GM12872 (cell line): ENCODE results near the gene SCNM1.

Source experiments
- CTCF ChIP-seq: IDR thresholded peaks from 3 replicates; pipeline ENCODE4 v1.5.1; 2011; ENCODE audit warnings: low read depth, mild to moderate bottlenecking, low read length, moderate library complexity; ENCODE audit not compliant: insufficient read depth

SCNM1 gene

GRCh38 chr1:151133018-151133806 lies 32.7 kb upstream of the SCNM1 start:
- TF ChIP-seq CTCF = no peak

GRCh38 chr1:151134396-151134795 lies 31.5 kb upstream of the SCNM1 start:
- no peak for TF ChIP-seq CTCF

GRCh38 chr1:151134991-151135390 lies 31.0 kb upstream of the SCNM1 start:
- no peak for TF ChIP-seq CTCF

- 0 out of 3 replicates have a peak, but pooled peaks have one; percentile 23 for TF ChIP-seq CTCF
These were observed 30.2 kb upstream of the SCNM1 start for GRCh38 chr1:151135433-151136385.

- TF ChIP-seq CTCF = no peak
These were observed 28.2 kb upstream of the SCNM1 start for GRCh38 chr1:151137789-151138188.

- TF ChIP-seq CTCF = no peak
These were observed 23.4 kb upstream of the SCNM1 start for GRCh38 chr1:151142411-151143056.

- TF ChIP-seq CTCF = no peak
These were observed 22.9 kb upstream of the SCNM1 start for GRCh38 chr1:151143057-151143435.
